ENCODE measurements around the gene RGL1. TPM values are rescaled to one million over a fixed set of nuclear protein-coding genes. Genes with fewer than 3 reads are reported as not detected.

RGL1 gene
- total and polyA plus RNA-seq, 8 donors, result 0.58 to 22.2 (median 8.5) TPM

Other genes starting within 250 kb of the RGL1 start
- gene NCF2, start 214.7 kb upstream of the RGL1 start, total RNA-seq, result 10 to 100 TPM in 1 of 5 donors, 1 to 10 TPM in 3, under 1 TPM in 1; 0.29 to 30.4 (median 6.4) TPM
- 1 to 10 TPM; 3.1 to 10.0 (median 6.0) TPM for gene NCF2, start 214.7 kb upstream of the RGL1 start, polyA plus RNA-seq
- gene ARPC5, start 169.3 kb upstream of the RGL1 start, total RNA-seq, result 100 to 1,000 TPM in 1 of 5 donors, 10 to 100 TPM in 4; 26.3 to 101 (median 73.7) TPM
- 100 to 1,000 TPM in 1 of 3 donors, 10 to 100 TPM in 2; 54.5 to 106 (median 87.5) TPM for gene ARPC5, start 169.3 kb upstream of the RGL1 start, polyA plus RNA-seq
- gene APOBEC4, start 151.8 kb upstream of the RGL1 start, total RNA-seq, result not detected
- gene APOBEC4, start 151.8 kb upstream of the RGL1 start, polyA plus RNA-seq, result not detected
- gene COLGALT2, start 232.6 kb downstream of the RGL1 start, total RNA-seq, result 1 to 10 TPM in 2 of 5 donors, under 1 TPM in 2, not detected in 1; 0.45 to 3.5 (median 0.94) TPM
- gene COLGALT2, start 232.6 kb downstream of the RGL1 start, polyA plus RNA-seq, result under 1 TPM in 2 of 3 donors, not detected in 1; 0.31 to 0.95 TPM
- gene TSEN15, start 246.6 kb downstream of the RGL1 start, total RNA-seq, result 100 to 1,000 TPM in 1 of 5 donors, 10 to 100 TPM in 4; 11.6 to 137 (median 35.7) TPM
- gene TSEN15, start 246.6 kb downstream of the RGL1 start, polyA plus RNA-seq, result 10 to 100 TPM; 17.7 to 22.7 (median 17.9) TPM